ENCODE results near the gene HEYL.
"Not testable (repeated sequence)": the region's sequence is repeated elsewhere in the genome, so short reads cannot be mapped to it uniquely, and the experiment has no call there.

The HEYL gene

DNA sequence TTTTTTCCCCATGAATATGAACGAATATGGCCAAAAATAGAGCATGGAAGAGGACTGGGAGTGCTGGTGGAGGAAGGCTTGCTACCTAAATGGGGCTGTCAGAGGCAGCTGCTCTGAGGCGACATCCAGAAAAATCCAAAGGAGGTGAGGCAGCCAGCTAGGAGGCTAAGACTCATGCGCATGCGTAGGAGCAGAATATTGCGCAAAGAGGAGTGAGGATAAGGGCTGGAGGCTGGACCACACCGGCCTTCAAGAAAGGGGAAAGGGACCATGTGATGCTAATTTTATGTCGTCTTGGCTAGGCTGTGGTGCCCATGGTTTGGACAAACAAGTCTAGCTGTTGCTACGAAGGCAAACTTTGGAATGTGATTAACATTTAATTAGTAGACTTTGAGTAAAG is 30.5 kb downstream of the HEYL start:
- DNase-seq (ENCODE audit: low read depth in 2 of 2), result no peak

- DNase-seq (ENCODE audit: low read depth in 2 of 2), result not testable (repeated sequence)
These were observed 35.8 kb downstream of the HEYL start for GRCh38 chr1:39603677-39604076.

DNA sequence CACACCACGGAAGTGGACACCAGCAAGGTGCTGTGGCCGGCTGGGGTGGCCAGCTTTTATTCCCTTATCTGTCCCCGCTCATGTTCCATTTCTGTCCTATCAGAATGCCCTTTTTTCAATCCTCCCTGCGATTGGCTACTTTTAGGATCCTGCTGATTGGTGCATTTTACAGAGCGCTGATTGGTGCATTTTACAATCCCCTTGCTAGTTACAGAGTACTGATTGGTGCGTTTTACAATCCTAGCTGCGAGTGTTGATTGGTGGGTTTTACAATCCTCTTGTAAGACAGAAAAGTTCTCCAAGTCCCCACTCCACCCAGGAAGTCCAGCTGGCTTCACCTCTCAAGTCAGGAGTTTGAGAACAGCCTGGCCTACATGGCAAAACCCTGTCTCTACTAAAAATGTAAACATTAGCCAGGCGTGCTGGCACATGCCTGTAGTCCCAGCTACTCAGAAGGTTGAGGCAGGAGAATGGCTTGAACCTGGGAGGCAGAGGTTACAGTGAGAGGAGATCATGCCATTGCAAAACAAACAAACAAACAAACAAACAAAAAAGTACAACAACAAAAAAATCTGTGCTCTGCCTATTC is 37.7 kb downstream of the HEYL start:
- DNase-seq (ENCODE audit: low read depth in 2 of 2), result not testable (repeated sequence)

GRCh38 chr1:39596163-39596562 is 43.3 kb downstream of the HEYL start:
- no peak for DNase-seq (ENCODE audit: low read depth in 2 of 2)

- no peak for DNase-seq (ENCODE audit: low read depth in 2 of 2)
These were observed 46.1 kb downstream of the HEYL start for GRCh38 chr1:39593386-39593785.

- DNase-seq (ENCODE audit: low read depth in 2 of 2), result no peak
These were observed 47.4 kb downstream of the HEYL start for GRCh38 chr1:39592069-39592468.

DNA sequence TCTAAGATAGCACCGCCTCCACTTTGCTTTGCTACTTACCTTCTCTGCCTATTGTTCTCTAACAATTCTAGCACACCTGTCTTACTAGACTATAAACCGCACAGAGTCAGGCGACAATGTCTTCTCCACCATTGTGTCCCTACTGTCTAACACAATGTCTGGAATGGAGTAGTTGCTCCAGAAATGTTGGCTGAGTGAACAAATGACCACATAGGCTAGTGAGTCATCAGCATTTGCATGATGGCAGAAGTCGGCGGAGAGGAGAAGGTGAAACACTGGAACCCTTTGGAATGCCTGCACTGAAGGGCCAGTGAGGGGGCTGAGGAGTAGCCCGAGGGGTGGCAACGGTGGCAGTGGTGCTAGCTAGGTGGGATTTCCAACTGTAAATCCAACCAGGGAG is 48.9 kb downstream of the HEYL start:
- DNase-seq (ENCODE audit: low read depth in 2 of 2), result no peak

DNA sequence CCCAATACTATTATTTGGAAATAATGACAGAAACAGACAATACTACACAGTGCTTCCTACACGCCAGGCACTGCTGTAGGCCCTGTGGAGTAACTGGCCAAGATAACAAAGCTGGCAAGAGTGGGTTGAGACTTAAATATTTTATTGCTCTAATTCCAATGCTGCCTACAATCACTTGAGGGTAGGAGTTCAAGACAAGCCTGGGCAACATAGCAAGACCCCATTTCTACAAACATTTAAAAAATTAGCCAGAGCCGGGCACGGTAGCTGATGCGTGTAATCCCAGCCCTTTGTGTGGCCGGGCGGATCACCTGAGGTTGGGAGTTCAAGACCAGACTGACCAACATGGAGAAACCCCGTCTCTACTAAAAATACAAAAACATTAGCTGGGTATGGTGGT is 53.5 kb downstream of the HEYL start:
- DNase-seq (ENCODE audit: low read depth in 2 of 2), result no peak

- DNase-seq (ENCODE audit: low read depth in 2 of 2), result no peak
These were observed 63.3 kb downstream of the HEYL start for GRCh38 chr1:39576016-39576657.

DNA sequence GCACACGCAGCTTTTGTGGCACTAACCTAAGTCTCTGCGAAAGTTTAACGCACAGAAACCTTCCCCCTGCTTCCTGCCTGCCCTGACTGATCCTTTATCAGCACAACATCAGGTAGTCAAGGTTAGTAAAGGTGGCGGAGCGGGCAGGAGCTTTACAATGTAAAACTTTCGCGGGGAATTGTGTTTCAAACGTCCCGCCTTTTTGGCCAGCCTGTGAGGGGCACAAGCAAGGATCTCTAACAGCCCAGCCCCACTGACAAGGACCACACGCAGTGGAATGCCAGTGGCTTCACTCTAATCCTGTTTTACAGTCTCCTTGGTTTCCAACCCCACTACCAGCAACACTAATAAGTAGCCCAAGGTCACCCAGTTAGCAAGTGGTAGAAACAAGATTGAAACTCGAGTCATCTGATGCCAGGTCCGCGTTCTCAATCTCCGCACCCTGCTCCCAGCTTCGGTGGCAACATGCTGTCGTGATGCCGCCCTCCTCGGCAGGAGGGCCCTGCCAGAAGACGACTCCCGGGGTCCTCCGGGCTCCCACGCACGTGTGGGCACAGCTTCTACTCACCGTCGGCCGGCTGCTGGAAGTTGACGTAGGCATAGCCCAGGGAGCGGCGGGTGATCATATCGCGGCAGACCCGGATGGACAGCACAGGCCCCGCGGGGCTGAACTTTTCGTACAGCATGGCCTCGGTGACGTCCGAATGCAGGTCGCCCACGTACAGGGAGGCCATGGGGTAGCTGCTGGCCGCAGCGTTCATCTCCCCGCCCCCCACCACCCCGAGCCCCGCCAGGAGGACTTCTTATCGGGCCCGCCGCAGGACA is 64.0 kb downstream of the HEYL start:
- peak in 1 of 2 donors; percentile 22 for DNase-seq (ENCODE audit: low read depth in 2 of 2)

DNA sequence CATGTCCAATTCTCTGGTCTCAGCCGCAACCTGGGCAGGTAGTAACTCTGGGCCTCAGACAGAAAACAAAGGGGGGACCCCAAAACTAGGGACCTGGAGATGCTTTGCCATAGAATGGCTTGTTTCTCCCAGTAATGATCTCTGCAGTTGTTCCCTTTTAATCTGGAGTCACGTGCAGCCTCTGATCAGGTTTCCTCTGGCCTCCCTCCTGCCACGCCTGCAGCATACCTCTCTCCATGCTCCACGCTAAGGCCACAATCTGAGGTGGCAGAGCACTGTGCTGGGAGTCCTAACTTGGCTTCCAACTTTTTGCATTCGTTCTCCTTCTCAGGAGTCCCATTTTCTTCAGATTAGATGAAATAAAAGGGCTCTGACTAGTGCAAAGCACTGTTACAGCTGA is 64.8 kb downstream of the HEYL start:
- no peak for DNase-seq (ENCODE audit: low read depth in 2 of 2)

All from stimulated activated CD4-positive, alpha-beta T cell treated with anti-CD3 and anti-CD28 coated beads, Interleukin-15, amount 100 ng/mL, for 48 hours (primary cell).